Ishikawa (cell line): Measurements from ENCODE around the gene ROS1.

ENCODE experiments used
- EGR1 ChIP-seq: IDR thresholded peaks from 2 replicates; pipeline ENCODE4 v1.6.1; 2012
- EP300 ChIP-seq: IDR thresholded peaks from 2 replicates; pipeline ENCODE4 v1.6.1; 2012; ENCODE audit warnings: borderline replicate concordance
- FOXM1 ChIP-seq: IDR thresholded peaks from 2 replicates; pipeline ENCODE4 v1.6.1; 2012; ENCODE audit warnings: low read depth, borderline replicate concordance
- RAD21 ChIP-seq: IDR thresholded peaks from 2 replicates; pipeline ENCODE4 v1.6.1; 2012; ENCODE audit warnings: low read depth
- TAF1 ChIP-seq: IDR thresholded peaks from 2 replicates; pipeline ENCODE4 v1.6.1; 2012; ENCODE audit warnings: low read depth, mild to moderate bottlenecking
- USF1 ChIP-seq: IDR thresholded peaks from 2 replicates; pipeline ENCODE4 v1.6.1; 2012
- YY1 ChIP-seq: IDR thresholded peaks from 2 replicates; pipeline ENCODE4 v1.6.1; 2012; ENCODE audit warnings: low read depth
- ZBTB7A ChIP-seq: IDR thresholded peaks from 2 replicates; pipeline ENCODE4 v1.6.1; 2012; ENCODE audit warnings: low read depth
- TF ChIP-seq, protein P1 (sequence below): IDR thresholded peaks from 2 replicates; pipeline ENCODE4 v1.6.1; 2012

- TF ChIP-seq YY1 (no peak), ZBTB7A (no peak), TAF1 (no peak), EGR1 (no peak), USF1 (no peak), EP300 (no peak), FOXM1 (no peak), RAD21 (no peak)
- TF ChIP-seq, protein P1, sequence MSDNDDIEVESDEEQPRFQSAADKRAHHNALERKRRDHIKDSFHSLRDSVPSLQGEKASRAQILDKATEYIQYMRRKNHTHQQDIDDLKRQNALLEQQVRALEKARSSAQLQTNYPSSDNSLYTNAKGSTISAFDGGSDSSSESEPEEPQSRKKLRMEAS, result no peak
Observed at GRCh38 chr6:117464700-117465099, 39.0 kb upstream of the ROS1 start.
